Fibroblast of lung (primary cell): ENCODE results near the gene PLEKHM2. TPM values are rescaled to one million over a fixed set of nuclear protein-coding genes. Genes with fewer than 3 reads are reported as not detected.

Source experiments
- DNase-seq, 2 donors: peaks; one replicate each; pipeline versions ENCODE4 v3.0.0 to v3.0.0-alpha.2; 2010; ENCODE audit warnings: low read depth in 2 of 2
- H2AFZ ChIP-seq: 2 replicates; pipeline ENCODE4 v1.5.1; 2012; ENCODE audit warnings: low read length, control low read depth, inconsistent platforms
- H3K27ac ChIP-seq: 2 replicates; pipeline ENCODE4 v1.5.1; 2011; ENCODE audit warnings: low read length, control low read depth; ENCODE audit not compliant: insufficient read depth
- H3K27me3 ChIP-seq: 2 replicates; pipeline ENCODE4 v1.5.1; 2011; ENCODE audit warnings: mild to moderate bottlenecking, low read length; ENCODE audit not compliant: control insufficient read depth, insufficient read depth
- H3K36me3 ChIP-seq: 2 replicates; pipeline ENCODE4 v1.5.1; 2011; ENCODE audit warnings: low read length; ENCODE audit not compliant: control insufficient read depth, insufficient read depth
- H3K4me1 ChIP-seq: 2 replicates; pipeline ENCODE4 v1.5.1; 2011; ENCODE audit warnings: low read length; ENCODE audit not compliant: control insufficient read depth, insufficient read depth; ENCODE audit errors: extremely low read depth
- H3K4me2 ChIP-seq: 2 replicates; pipeline ENCODE4 v1.5.1; 2011; ENCODE audit warnings: low read length, control low read depth; ENCODE audit not compliant: insufficient read depth; ENCODE audit errors: extremely low read depth
- H3K4me3 ChIP-seq, 4 experiments: fragments of 200-600 bp in 1 of 4; sonication (generic) in 1 of 4; replicated peaks in 1 of 4; 2 replicates each; pipeline ENCODE4 v1.5.1; 2011 to 2016; ENCODE audit warnings: low read length in 4 of 4, low read depth in 3 of 4, mild to moderate bottlenecking in 3 of 4, control low read depth in 2 of 4, inconsistent platforms in 1 of 4, mixed read lengths in 1 of 4; ENCODE audit not compliant: insufficient read depth in 1 of 4; ENCODE audit errors: control extremely low read depth in 1 of 4
- H3K79me2 ChIP-seq: 2 replicates; pipeline ENCODE4 v1.5.1; 2012; ENCODE audit warnings: mild to moderate bottlenecking, low read length, inconsistent platforms; ENCODE audit not compliant: control insufficient read depth, insufficient read depth
- H3K9ac ChIP-seq: 2 replicates; pipeline ENCODE4 v1.5.1; 2011; ENCODE audit warnings: mild to moderate bottlenecking, low read length, control low read depth; ENCODE audit not compliant: insufficient read depth
- H3K9me3 ChIP-seq: 2 replicates; pipeline ENCODE4 v1.5.1; 2012; ENCODE audit warnings: low read depth, low read length; ENCODE audit not compliant: control insufficient read depth, insufficient read depth
- H4K20me1 ChIP-seq: 2 replicates; pipeline ENCODE4 v1.5.1; 2011; ENCODE audit warnings: low read length; ENCODE audit not compliant: control insufficient read depth, insufficient read depth; ENCODE audit errors: extremely low read depth
- EZH2 ChIP-seq: IDR thresholded peaks from 2 replicates; pipeline ENCODE4 v1.5.1; 2012; ENCODE audit warnings: low read length, control low read depth, mild to moderate bottlenecking; ENCODE audit errors: missing control alignments
- polyA plus RNA-seq, 2 donors: library from polyadenylated mRNA; depleted of rRNA in 1 of 2; stranded (reverse) in 1 of 2; unstranded in 1 of 2; fragments of >200 nt; gene quantifications; 2 replicates each; pipeline ENCODE4 v1.2.1, GENCODE V29; 2011 to 2012; ENCODE audit warnings: missing spikeins in 1 of 2
- total RNA-seq: library from RNA; depleted of rRNA; stranded (reverse); fragments of >200 nt; gene quantifications from 2 replicates; pipeline ENCODE4 v1.2.1, GENCODE V29; 2014
- TF ChIP-seq, protein P1 (sequence below), 2 donors: IDR thresholded peaks in 1 of 2; conservative IDR thresholded peaks in 1 of 2; 1 replicate in 1 of 2; 2 replicates in 1 of 2; pipeline ENCODE4 v1.5.1; 2011 to 2012; ENCODE audit warnings: low read length in 2 of 2, control low read depth in 1 of 2, inconsistent platforms in 1 of 2, low read depth in 1 of 2, mild to moderate bottlenecking in 1 of 2

PLEKHM2 gene
- total and polyA plus RNA-seq, 2 donors (not counting 1 experiment from before 2014, with no cell fraction given): 27.3 to 94.6 TPM

DNA sequence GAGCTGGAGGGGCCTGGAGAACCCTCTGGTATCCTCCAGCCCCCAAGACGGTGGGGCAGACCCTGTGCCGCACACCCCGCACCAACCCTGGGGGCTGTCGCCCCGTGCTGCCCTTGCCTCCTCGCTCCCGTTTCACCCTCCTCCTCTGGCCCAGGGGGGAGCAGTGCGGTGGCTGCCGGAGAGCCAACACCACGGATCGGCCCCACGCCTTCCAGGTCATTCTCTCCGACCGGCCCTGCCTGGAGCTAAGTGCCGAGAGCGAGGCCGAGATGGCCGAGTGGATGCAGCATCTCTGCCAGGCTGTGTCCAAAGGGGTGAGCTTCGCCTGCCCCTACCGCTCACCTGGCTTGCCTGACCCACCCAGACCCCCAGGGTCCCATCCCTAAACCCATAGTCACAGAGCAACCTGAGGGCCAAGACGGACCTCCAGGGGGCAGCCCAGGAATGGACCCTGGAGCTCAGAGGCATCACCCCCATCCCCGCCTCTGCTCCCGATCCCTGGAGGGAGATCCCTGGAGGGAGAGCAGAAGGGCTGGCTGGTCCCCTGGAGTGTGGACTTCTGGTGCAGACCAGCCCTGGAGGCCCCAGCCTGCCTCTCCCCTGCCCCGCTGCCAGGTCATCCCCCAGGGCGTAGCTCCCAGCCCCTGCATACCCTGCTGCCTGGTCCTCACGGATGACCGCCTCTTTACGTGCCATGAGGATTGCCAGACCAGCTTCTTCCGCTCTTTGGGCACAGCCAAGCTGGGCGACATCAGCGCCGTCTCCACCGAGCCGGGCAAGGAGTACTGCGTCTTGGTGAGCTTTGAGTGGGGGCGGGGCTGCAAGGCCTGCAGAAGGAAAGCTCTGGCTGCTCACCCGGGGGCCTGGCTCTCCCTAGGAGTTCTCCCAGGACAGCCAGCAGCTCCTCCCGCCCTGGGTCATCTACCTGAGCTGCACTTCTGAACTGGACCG is 47.9 kb downstream of the PLEKHM2 start:
- no peak for DNase-seq
- Histone ChIP-seq H3K4me3 (no peak overlapping the region), H3K27me3 (no peaks in the 10 kb centered on the region), H3K4me1 (no peaks in the 10 kb centered on the region), H3K79me2 (no peaks in the 10 kb centered on the region), H3K9me3 (no peaks in the 10 kb centered on the region), H3K27ac (no peak overlapping the region), H4K20me1 (no peaks in the 10 kb centered on the region), H3K9ac (no peak overlapping the region), H3K4me2 (no peak overlapping the region), H3K36me3 (peaks cover 51% of the 10 kb centered on the region), H2AFZ (no peak overlapping the region)
- TF ChIP-seq, protein P1, sequence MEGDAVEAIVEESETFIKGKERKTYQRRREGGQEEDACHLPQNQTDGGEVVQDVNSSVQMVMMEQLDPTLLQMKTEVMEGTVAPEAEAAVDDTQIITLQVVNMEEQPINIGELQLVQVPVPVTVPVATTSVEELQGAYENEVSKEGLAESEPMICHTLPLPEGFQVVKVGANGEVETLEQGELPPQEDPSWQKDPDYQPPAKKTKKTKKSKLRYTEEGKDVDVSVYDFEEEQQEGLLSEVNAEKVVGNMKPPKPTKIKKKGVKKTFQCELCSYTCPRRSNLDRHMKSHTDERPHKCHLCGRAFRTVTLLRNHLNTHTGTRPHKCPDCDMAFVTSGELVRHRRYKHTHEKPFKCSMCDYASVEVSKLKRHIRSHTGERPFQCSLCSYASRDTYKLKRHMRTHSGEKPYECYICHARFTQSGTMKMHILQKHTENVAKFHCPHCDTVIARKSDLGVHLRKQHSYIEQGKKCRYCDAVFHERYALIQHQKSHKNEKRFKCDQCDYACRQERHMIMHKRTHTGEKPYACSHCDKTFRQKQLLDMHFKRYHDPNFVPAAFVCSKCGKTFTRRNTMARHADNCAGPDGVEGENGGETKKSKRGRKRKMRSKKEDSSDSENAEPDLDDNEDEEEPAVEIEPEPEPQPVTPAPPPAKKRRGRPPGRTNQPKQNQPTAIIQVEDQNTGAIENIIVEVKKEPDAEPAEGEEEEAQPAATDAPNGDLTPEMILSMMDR (conservative IDR thresholded peaks at IDR 0.05 in 1 of 2, IDR thresholded peaks at IDR 0.05 in 1 of 2; ENCODE audit: low read depth in 1 of 2, low read length in 2 of 2): no peak
- no peak for TF ChIP-seq EZH2

GRCh38 chr1:15732686-15733081 is 48.6 kb downstream of the PLEKHM2 start:
- no peak overlapping the region for H3K9ac ChIP-seq
- no peaks in the 10 kb centered on the region for H4K20me1 ChIP-seq
- TF ChIP-seq EZH2: no peak
- TF ChIP-seq, protein P1 (conservative IDR thresholded peaks at IDR 0.05 in 1 of 2, IDR thresholded peaks at IDR 0.05 in 1 of 2; ENCODE audit: low read depth in 1 of 2, low read length in 2 of 2): no peak
- H2AFZ ChIP-seq: no peak overlapping the region
- no peak overlapping the region for H3K4me3 ChIP-seq
- H3K79me2 ChIP-seq: no peaks in the 10 kb centered on the region
- H3K9me3 ChIP-seq: no peaks in the 10 kb centered on the region
- no peaks in the 10 kb centered on the region for H3K27me3 ChIP-seq
- H3K36me3 ChIP-seq: peaks cover 48% of the 10 kb centered on the region
- H3K27ac ChIP-seq: no peak overlapping the region
- no peak for DNase-seq
- H3K4me2 ChIP-seq: no peak overlapping the region
- H3K4me1 ChIP-seq: no peaks in the 10 kb centered on the region

GRCh38 chr1:15733218-15733725 is 49.2 kb downstream of the PLEKHM2 start:
- DNase-seq: no peak
- no peak overlapping the region for H3K4me3 ChIP-seq
- H3K9me3 ChIP-seq: no peaks in the 10 kb centered on the region
- H3K36me3 ChIP-seq: peaks cover 42% of the 10 kb centered on the region
- H2AFZ ChIP-seq: no peak overlapping the region
- H3K27me3 ChIP-seq: no peaks in the 10 kb centered on the region
- no peak overlapping the region for H3K27ac ChIP-seq
- H3K9ac ChIP-seq: no peak overlapping the region
- H3K4me1 ChIP-seq: no peaks in the 10 kb centered on the region
- H3K79me2 ChIP-seq: no peaks in the 10 kb centered on the region
- TF ChIP-seq, protein P1 (conservative IDR thresholded peaks at IDR 0.05 in 1 of 2, IDR thresholded peaks at IDR 0.05 in 1 of 2; ENCODE audit: low read depth in 1 of 2, low read length in 2 of 2): no peak
- no peak for TF ChIP-seq EZH2
- no peaks in the 10 kb centered on the region for H4K20me1 ChIP-seq
- no peak overlapping the region for H3K4me2 ChIP-seq
